Stomach (tissue), 9 donors: ENCODE results near the gene RECK. TPM values are rescaled to one million over a fixed set of nuclear protein-coding genes. Genes with fewer than 3 reads are reported as not detected.

Experiments
- DNase-seq, 2 donors: peaks; one replicate each; pipeline versions ENCODE4 v3.0.0 to v3.0.0-alpha.2; 2013 to 2019
- H3K27ac ChIP-seq, 5 donors: fragments of 200-600 bp in 4 of 5; sonication (generic) in 4 of 5; one replicate each; pipeline ENCODE4 v1.5.1; 2013 to 2019; ENCODE audit warnings: mild to moderate bottlenecking in 1 of 5, moderate library complexity in 1 of 5
- H3K27me3 ChIP-seq, 3 donors: fragments of 200-600 bp; sonication (generic); one replicate each; pipeline ENCODE4 v1.5.1; 2017 to 2019; ENCODE audit warnings: mixed run types in 1 of 3
- H3K36me3 ChIP-seq, 4 donors: fragments of 200-600 bp; sonication (generic); 1 replicate in 3 of 4; 2 replicates in 1 of 4; pipeline ENCODE4 v1.5.1; 2016 to 2019
- H3K4me1 ChIP-seq, 4 donors: fragments of 200-600 bp; sonication (generic); one replicate each; pipeline ENCODE4 v1.5.1; 2016 to 2019
- H3K4me3 ChIP-seq, 4 donors: fragments of 200-600 bp; sonication (generic) in 3 of 4; one replicate each; pipeline ENCODE4 v1.5.1; 2016 to 2019; ENCODE audit warnings: mild to moderate bottlenecking in 1 of 4
- H3K9me3 ChIP-seq, 4 donors: fragments of 200-600 bp; sonication (generic); one replicate each; pipeline ENCODE4 v1.5.1; 2016 to 2019
- CTCF ChIP-seq, 7 experiments: fragments of 450-650 bp in 4 of 7; fragments of 200-600 bp in 3 of 7; sonication (generic) in 3 of 7; IDR thresholded peaks; one replicate each; pipeline ENCODE4 v1.5.1; 2016 to 2019; ENCODE audit warnings: antibody characterized with exemption in 7 of 7, control low read depth in 2 of 7, mild to moderate bottlenecking in 1 of 7
- EP300 ChIP-seq: sonication (generic); formaldehyde crosslinking; IDR thresholded peaks from one replicate; pipeline ENCODE4 v1.6.1; 2017; ENCODE audit warnings: antibody characterized with exemption
- POLR2A ChIP-seq, 4 donors: fragments of 450-650 bp; IDR thresholded peaks; one replicate each; pipeline ENCODE4 v1.6.1; 2016; ENCODE audit warnings: antibody characterized with exemption in 4 of 4, control low read depth in 2 of 4, mild to moderate bottlenecking in 1 of 4, moderate library complexity in 1 of 4
- POLR2AphosphoS5 ChIP-seq, 3 donors: sonication (generic); formaldehyde crosslinking; IDR thresholded peaks; one replicate each; pipeline ENCODE4 v1.6.1; 2016; ENCODE audit warnings: antibody characterized with exemption in 3 of 3
- whole genome bisulfite sequencing, 5 donors: extraction: QIAGEN DNeasy Blood & Tissue Kit in 3 of 5; methylation state at CpG; one replicate each; pipeline versions ENCODE4 v1.1.5 to v1.1.7; 2013 to 2018; 5-methylcytosine and 5-hydroxymethylcytosine counted together
- intact Hi-C: fragments of 100-400 bp; cut with DNase I; formaldehyde crosslinking; loops from one replicate; pipeline ENCODE4 v1.15.1; 2023; ENCODE audit warnings: low total_unique reads
- polyA plus RNA-seq, 3 donors: library from polyadenylated mRNA; stranded (reverse); fragments of 200-250 nt; gene quantifications; one replicate each; pipeline ENCODE4 v1.2.3, GENCODE V29; 2013
- total RNA-seq, 5 donors: library from RNA; depleted of rRNA; stranded (reverse); fragments of >200 nt; gene quantifications; one replicate each; pipeline versions ENCODE4 v1.1.0 to v1.2.3, GENCODE V29; 2014 to 2016
- donor health status: healthy with polysubstance abuse.
- donor health status: Bipolar disorder and iron deficiency.
- donor health status: healthy.

The RECK gene
- total and polyA plus RNA-seq, 8 donors: 2.3 to 19.3 (median 4.8) TPM

- no peaks in the 10 kb centered on the region for H3K9me3 ChIP-seq
- H3K27me3 ChIP-seq: no peaks in the 10 kb centered on the region
- no peak for DNase-seq
- intact Hi-C loops: no loop called here
- WGBS, 5 donors: 77 to 85% (median 83%) methylated on average over 14 to 15 of the region's 15 CpGs
- no peak overlapping the region for H3K4me3 ChIP-seq
- no peak for TF ChIP-seq POLR2AphosphoS5 (IDR thresholded peaks at IDR 0.05)
- no peak for TF ChIP-seq POLR2A (IDR thresholded peaks at IDR 0.05)
- TF ChIP-seq EP300: no peak
- no peak for TF ChIP-seq CTCF (IDR thresholded peaks at IDR 0.05)
- H3K27ac ChIP-seq: no peak overlapping the region
- no peaks in the 10 kb centered on the region for H3K4me1 ChIP-seq
- peaks cover 0 to 63% (median 39%) of the 10 kb centered on the region in 4 donors for H3K36me3 ChIP-seq
Observed at GRCh38 chr9:36118706-36119105, 82.0 kb downstream of the RECK start.

GRCh38 chr9:36119476-36119875, 82.8 kb downstream of the RECK start:
- no peaks in the 10 kb centered on the region for H3K9me3 ChIP-seq
- H3K27me3 ChIP-seq: no peaks in the 10 kb centered on the region
- intact Hi-C loops: no loop called here
- H3K36me3 ChIP-seq: peaks cover 0 to 64% (median 39%) of the 10 kb centered on the region in 4 donors
- no peak overlapping the region for H3K27ac ChIP-seq
- TF ChIP-seq POLR2A (IDR thresholded peaks at IDR 0.05) (no peak), POLR2AphosphoS5 (IDR thresholded peaks at IDR 0.05) (no peak), EP300 (no peak), CTCF (IDR thresholded peaks at IDR 0.05) (no peak)
- DNase-seq: peak in 1 of 2 donors; percentile 58
- 53 to 69% (median 60%) methylated on average over 7 of the region's 7 CpGs for WGBS, 5 donors
- H3K4me1 ChIP-seq: no peaks in the 10 kb centered on the region
- H3K4me3 ChIP-seq: no peak overlapping the region

- H3K27ac ChIP-seq: no peak overlapping the region
- H3K27me3 ChIP-seq: no peaks in the 10 kb centered on the region
- 54 to 75% (median 68%) methylated on average over 4 of the region's 4 CpGs for WGBS, 5 donors
- peaks cover 0 to 64% (median 40%) of the 10 kb centered on the region in 4 donors for H3K36me3 ChIP-seq
- H3K4me3 ChIP-seq: no peak overlapping the region
- no peaks in the 10 kb centered on the region for H3K4me1 ChIP-seq
- DNase-seq: no peak
- H3K9me3 ChIP-seq: no peaks in the 10 kb centered on the region
- TF ChIP-seq POLR2AphosphoS5 (IDR thresholded peaks at IDR 0.05) (no peak), POLR2A (IDR thresholded peaks at IDR 0.05) (no peak), CTCF (IDR thresholded peaks at IDR 0.05) (no peak), EP300 (no peak)
- intact Hi-C loops: no loop called here
Observed at GRCh38 chr9:36120705-36121104, 84.0 kb downstream of the RECK start.

GRCh38 chr9:36121971-36122370, 85.3 kb downstream of the RECK start:
- DNase-seq: no peak
- H3K9me3 ChIP-seq: no peaks in the 10 kb centered on the region
- no peak overlapping the region for H3K4me3 ChIP-seq
- H3K27me3 ChIP-seq: no peaks in the 10 kb centered on the region
- no peaks in the 10 kb centered on the region for H3K4me1 ChIP-seq
- no peak overlapping the region for H3K27ac ChIP-seq
- 83 to 95% (median 90%) methylated on average over 7 of the region's 7 CpGs for WGBS, 5 donors
- intact Hi-C loops: no loop called here
- TF ChIP-seq CTCF (IDR thresholded peaks at IDR 0.05) (no peak), EP300 (no peak), POLR2AphosphoS5 (IDR thresholded peaks at IDR 0.05) (no peak), POLR2A (IDR thresholded peaks at IDR 0.05) (no peak)
- H3K36me3 ChIP-seq: peaks cover 0 to 59% (median 39%) of the 10 kb centered on the region in 4 donors
